GM10266 (cell line): ENCODE results near the gene FGA.

ENCODE experiments used
- DNase-seq: peaks from one replicate; pipeline ENCODE4 v3.0.0; 2012; ENCODE audit errors: extremely low spot score
- TF ChIP-seq, protein P1 (sequence below): IDR thresholded peaks from 2 replicates; pipeline ENCODE4 v1.5.1; 2012; ENCODE audit warnings: mild to moderate bottlenecking, low read depth; ENCODE audit not compliant: control insufficient read depth, insufficient read depth; ENCODE audit errors: missing control alignments

FGA gene

GRCh38 chr4:154578919-154579318, 11.6 kb downstream of the FGA start:
- no peak for DNase-seq
- TF ChIP-seq, protein P1, sequence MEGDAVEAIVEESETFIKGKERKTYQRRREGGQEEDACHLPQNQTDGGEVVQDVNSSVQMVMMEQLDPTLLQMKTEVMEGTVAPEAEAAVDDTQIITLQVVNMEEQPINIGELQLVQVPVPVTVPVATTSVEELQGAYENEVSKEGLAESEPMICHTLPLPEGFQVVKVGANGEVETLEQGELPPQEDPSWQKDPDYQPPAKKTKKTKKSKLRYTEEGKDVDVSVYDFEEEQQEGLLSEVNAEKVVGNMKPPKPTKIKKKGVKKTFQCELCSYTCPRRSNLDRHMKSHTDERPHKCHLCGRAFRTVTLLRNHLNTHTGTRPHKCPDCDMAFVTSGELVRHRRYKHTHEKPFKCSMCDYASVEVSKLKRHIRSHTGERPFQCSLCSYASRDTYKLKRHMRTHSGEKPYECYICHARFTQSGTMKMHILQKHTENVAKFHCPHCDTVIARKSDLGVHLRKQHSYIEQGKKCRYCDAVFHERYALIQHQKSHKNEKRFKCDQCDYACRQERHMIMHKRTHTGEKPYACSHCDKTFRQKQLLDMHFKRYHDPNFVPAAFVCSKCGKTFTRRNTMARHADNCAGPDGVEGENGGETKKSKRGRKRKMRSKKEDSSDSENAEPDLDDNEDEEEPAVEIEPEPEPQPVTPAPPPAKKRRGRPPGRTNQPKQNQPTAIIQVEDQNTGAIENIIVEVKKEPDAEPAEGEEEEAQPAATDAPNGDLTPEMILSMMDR = no peak

DNA sequence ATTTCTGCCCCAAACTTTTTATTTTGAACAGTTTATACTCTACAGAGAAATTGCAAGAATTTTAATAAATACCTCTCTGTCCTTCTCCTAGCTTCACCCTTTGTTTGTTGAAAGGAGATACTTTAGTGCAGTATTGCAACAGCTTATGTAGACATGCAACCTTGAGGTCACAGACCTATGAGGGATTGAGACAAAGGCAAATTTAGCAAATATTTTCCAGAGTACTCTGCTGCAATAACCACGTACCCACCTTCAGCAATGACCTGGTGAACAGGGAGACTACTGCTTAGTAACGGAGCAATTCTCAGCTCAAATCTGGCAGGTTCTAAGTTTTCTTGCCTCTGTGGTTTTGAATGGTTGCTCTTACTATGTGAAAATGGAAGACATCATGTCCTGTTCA, 13.2 kb downstream of the FGA start:
- no peak for DNase-seq

DNA sequence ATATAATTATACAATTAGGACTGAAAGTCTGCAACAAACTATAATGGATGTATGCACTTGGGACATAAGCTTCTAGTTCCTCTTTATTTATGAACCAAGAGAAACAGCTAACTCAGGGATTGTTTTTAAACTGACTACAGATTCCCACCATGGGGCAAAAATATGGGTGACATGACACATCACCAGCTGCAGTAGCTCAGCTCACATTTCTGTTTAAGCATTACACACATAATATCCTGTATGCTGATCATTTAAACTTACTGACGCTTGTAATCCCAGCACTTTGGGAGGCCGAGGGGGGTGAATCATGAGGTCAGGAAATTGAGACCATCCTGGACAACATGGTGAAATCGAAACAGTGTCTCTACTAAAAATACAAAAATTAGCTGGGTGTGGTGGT, 16.2 kb downstream of the FGA start:
- no peak for DNase-seq

More for the DNA sequence above, 13.2 kb downstream of the FGA start:
- TF ChIP-seq, protein P1 = no peak

GRCh38 chr4:154573190-154573870, 17.2 kb downstream of the FGA start:
- TF ChIP-seq, protein P1 = no peak
- no peak for DNase-seq

More for the DNA sequence above, 16.2 kb downstream of the FGA start:
- TF ChIP-seq, protein P1 = no peak

DNA sequence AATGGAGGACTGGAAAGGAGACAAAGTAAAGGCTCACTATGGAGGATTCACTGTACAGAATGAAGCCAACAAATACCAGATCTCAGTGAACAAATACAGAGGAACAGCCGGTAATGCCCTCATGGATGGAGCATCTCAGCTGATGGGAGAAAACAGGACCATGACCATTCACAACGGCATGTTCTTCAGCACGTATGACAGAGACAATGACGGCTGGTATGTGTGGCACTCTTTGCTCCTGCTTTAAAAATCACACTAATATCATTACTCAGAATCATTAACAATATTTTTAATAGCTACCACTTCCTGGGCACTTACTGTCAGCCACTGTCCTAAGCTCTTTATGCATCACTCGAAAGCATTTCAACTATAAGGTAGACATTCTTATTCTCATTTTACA, 21.0 kb downstream of the FGA start:
- TF ChIP-seq, protein P1 = no peak
- DNase-seq = no peak

GRCh38 chr4:154569028-154569427, 21.5 kb downstream of the FGA start:
- TF ChIP-seq, protein P1 = no peak
- DNase-seq = no peak

DNA sequence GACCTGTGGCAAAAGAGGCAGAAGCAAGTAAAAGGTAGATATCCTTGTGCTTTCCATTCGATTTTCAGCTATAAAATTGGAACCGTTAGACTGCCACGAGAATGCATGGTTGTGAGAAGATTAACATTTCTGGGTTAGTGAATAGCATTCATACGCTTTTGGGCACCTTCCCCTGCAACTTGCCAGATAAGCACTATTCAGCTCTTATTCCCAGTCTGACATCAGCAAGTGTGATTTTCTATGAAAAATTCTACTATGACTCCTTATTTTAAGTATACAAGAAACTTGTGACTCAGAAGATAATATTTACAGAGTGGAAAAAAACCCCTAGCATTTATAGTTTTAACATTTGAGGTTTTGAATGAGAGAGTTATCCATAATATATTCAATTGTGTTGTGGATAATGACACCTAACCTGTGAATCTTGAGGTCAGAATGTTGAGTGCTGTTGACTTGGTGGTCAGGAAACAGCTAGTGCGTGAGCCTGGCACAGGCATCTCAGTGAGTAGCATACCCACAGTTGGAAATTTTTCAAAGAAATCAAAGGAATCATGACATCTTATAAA, 23.8 kb downstream of the FGA start:
- DNase-seq = no peak
- TF ChIP-seq, protein P1 = no peak
